Measurements from ENCODE around the gene EFCAB12.
A peak's percentile ranks its signal among the peaks of the same experiment; 100 is the strongest.

The EFCAB12 gene

GRCh38 chr3:129442947-129443346 lies 14.5 kb upstream of the EFCAB12 start:
- H3K4me3 ChIP-seq (ENCODE audit: low read depth, low read length) = no peak overlapping the region
- in situ Hi-C loops (cut with HindIII; ENCODE audit: low pct_ligation_motif_present, low sequenced_read_pairs) = no loop called here
- H3K27me3 ChIP-seq (replicated peaks) = no peaks in the 10 kb centered on the region
- DNase-seq = no peak
- H3K27ac ChIP-seq = no peak overlapping the region
- TF ChIP-seq CTCF (IDR thresholded peaks at IDR 0.05; ENCODE audit: low read depth, low read length, missing control alignments) = no peak
- no peaks in the 10 kb centered on the region for H3K36me3 ChIP-seq (replicated peaks)

GRCh38 chr3:129442486-129442885 lies 14.1 kb upstream of the EFCAB12 start:
- Histone ChIP-seq H3K27ac (no peak overlapping the region), H3K36me3 (replicated peaks) (peaks cover 2% of the 10 kb centered on the region), H3K27me3 (replicated peaks) (no peaks in the 10 kb centered on the region), H3K4me3 (ENCODE audit: low read depth, low read length) (no peak overlapping the region)
- no peak for TF ChIP-seq CTCF (IDR thresholded peaks at IDR 0.05; ENCODE audit: low read depth, low read length, missing control alignments)
- DNase-seq = no peak
- in situ Hi-C loops (cut with HindIII; ENCODE audit: low pct_ligation_motif_present, low sequenced_read_pairs) = no loop called here

GRCh38 chr3:129441782-129442181 lies 13.3 kb upstream of the EFCAB12 start:
- DNase-seq = no peak
- peaks cover 2% of the 10 kb centered on the region for H3K36me3 ChIP-seq (replicated peaks)
- TF ChIP-seq CTCF (IDR thresholded peaks at IDR 0.05; ENCODE audit: low read depth, low read length, missing control alignments) = peak; percentile 8
- no peak overlapping the region for H3K4me3 ChIP-seq (ENCODE audit: low read depth, low read length)
- no peaks in the 10 kb centered on the region for H3K27me3 ChIP-seq (replicated peaks)
- in situ Hi-C loops (cut with HindIII; ENCODE audit: low pct_ligation_motif_present, low sequenced_read_pairs) = no loop called here
- H3K27ac ChIP-seq = no peak overlapping the region

GRCh38 chr3:129441215-129441614 lies 12.8 kb upstream of the EFCAB12 start:
- no peak for TF ChIP-seq CTCF (IDR thresholded peaks at IDR 0.05; ENCODE audit: low read depth, low read length, missing control alignments)
- no peaks in the 10 kb centered on the region for H3K27me3 ChIP-seq (replicated peaks)
- peak overlapping the region; percentile 97 for H3K4me3 ChIP-seq (ENCODE audit: low read depth, low read length)
- H3K27ac ChIP-seq = peak overlapping the region; percentile 93
- in situ Hi-C loops (cut with HindIII; ENCODE audit: low pct_ligation_motif_present, low sequenced_read_pairs) = no loop called here
- peaks cover 2% of the 10 kb centered on the region for H3K36me3 ChIP-seq (replicated peaks)
- DNase-seq = no peak

GRCh38 chr3:129440618-129441190 lies 12.3 kb upstream of the EFCAB12 start:
- TF ChIP-seq CTCF (IDR thresholded peaks at IDR 0.05; ENCODE audit: low read depth, low read length, missing control alignments) = no peak
- in situ Hi-C loops (cut with HindIII; ENCODE audit: low pct_ligation_motif_present, low sequenced_read_pairs) = no loop called here
- DNase-seq = no peak
- H3K4me3 ChIP-seq (ENCODE audit: low read depth, low read length) = peak overlapping the region; percentile 97
- peaks cover 2% of the 10 kb centered on the region for H3K36me3 ChIP-seq (replicated peaks)
- peak overlapping the region; percentile 93 for H3K27ac ChIP-seq
- H3K27me3 ChIP-seq (replicated peaks) = no peaks in the 10 kb centered on the region

All from brain microvascular endothelial cell (primary cell).